ENCODE results near the gene XRCC1. TPM values are rescaled to one million over a fixed set of nuclear protein-coding genes. Genes with fewer than 3 reads are reported as not detected.

The XRCC1 gene
- total RNA-seq, 4 donors from 2014 or later = 29.6 to 38.8 (median 31.3) TPM

DNA sequence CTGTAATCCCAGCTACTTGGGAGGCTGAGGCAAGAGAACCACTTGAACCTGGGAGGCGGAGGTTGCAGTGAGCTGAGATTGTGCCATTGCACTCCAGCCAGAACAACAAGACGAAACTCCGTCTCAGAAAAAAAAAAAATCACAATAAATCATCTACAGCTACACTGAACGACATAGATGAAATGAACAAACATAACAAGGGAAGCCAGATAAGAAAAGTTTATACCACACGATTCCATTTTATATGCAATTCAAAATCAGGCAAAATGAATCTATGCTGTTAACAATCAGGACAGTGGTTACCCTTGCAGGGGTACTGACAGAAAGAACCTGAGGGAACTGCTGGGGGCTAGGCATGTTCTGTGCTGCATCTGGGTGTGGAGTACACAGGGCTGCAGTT lies 5.7 kb downstream of the XRCC1 start:
- TF ChIP-seq POLR2A (IDR thresholded peaks at IDR 0.05) = no peak
- no peak for TF ChIP-seq CTCF (IDR thresholded peaks at IDR 0.05)
- no peak overlapping the region for H3K27ac ChIP-seq
- H3K4me1 ChIP-seq = peaks cover 11 to 12% of the 10 kb centered on the region in 2 donors
- intact Hi-C loops (cut with DNase I) = loop anchor here (5.0 kb wide), 1 partner anchor 32 kb away; no protein-coding TSS in a partner anchor
- no peak overlapping the region for H3K4me3 ChIP-seq (replicated peaks in 1 of 3)
- DNase-seq = no peak
- no peaks in the 10 kb centered on the region for H3K27me3 ChIP-seq
- no peaks in the 10 kb centered on the region for H3K9me3 ChIP-seq
- 92 to 95% methylated on average over 5 of the region's 5 CpGs for WGBS, 2 donors
- H3K36me3 ChIP-seq = no peaks in the 10 kb centered on the region

- Histone ChIP-seq H3K4me3 (replicated peaks in 1 of 3) (no peak overlapping the region), H3K27ac (no peak overlapping the region), H3K36me3 (peaks cover 0 to 9% of the 10 kb centered on the region in 2 donors), H3K4me1 (no peaks in the 10 kb centered on the region), H3K27me3 (no peaks in the 10 kb centered on the region), H3K9me3 (no peaks in the 10 kb centered on the region)
- intact Hi-C loops (cut with DNase I) = no loop called here
- no peak for DNase-seq
- TF ChIP-seq POLR2A (IDR thresholded peaks at IDR 0.05) (no peak), CTCF (IDR thresholded peaks at IDR 0.05) (no peak)
- WGBS, 2 donors = 76 to 77% methylated on average over 9 of the region's 9 CpGs
Observed at GRCh38 chr19:43564800-43565199, 10.5 kb downstream of the XRCC1 start.

DNA sequence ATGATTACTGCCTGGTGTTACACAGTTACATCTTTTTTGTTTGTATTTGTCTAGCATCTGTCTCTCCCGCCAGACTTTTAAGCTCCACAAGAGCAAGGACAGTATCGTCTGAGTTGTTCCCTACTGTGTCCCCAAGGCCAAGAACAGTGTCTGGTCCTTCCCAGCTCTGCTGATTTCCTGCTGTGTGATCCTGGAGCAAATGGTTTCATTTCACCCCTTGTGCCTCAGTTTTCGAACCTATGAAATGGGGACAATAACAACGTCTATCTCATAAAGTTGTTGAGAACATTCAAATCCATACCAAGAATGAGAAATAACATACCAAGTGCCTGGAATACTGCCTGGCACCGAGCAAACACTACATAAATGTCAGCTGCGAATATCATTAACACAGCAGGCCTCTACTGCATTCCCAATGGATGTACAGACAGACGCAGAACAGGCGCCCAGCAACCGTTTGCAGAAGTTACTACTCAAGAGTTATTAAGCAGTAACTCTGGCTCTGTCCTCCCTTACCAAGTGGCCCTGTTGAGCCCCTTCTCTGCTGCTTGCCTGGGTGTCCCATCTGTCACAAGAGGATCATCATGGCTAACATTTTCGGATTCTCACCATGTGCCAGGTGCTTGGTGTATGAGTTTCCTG lies 11.4 kb downstream of the XRCC1 start:
- DNase-seq = no peak
- Histone ChIP-seq H3K9me3 (no peaks in the 10 kb centered on the region), H3K36me3 (peaks cover 0 to 13% of the 10 kb centered on the region in 2 donors), H3K27me3 (no peaks in the 10 kb centered on the region), H3K27ac (no peak overlapping the region), H3K4me3 (replicated peaks in 1 of 3) (no peak overlapping the region), H3K4me1 (no peaks in the 10 kb centered on the region)
- TF ChIP-seq POLR2A (IDR thresholded peaks at IDR 0.05) = no peak
- no peak for TF ChIP-seq CTCF (IDR thresholded peaks at IDR 0.05)
- intact Hi-C loops (cut with DNase I) = no loop called here
- WGBS, 2 donors = 91% methylated on average over 10 of the region's 10 CpGs

DNA sequence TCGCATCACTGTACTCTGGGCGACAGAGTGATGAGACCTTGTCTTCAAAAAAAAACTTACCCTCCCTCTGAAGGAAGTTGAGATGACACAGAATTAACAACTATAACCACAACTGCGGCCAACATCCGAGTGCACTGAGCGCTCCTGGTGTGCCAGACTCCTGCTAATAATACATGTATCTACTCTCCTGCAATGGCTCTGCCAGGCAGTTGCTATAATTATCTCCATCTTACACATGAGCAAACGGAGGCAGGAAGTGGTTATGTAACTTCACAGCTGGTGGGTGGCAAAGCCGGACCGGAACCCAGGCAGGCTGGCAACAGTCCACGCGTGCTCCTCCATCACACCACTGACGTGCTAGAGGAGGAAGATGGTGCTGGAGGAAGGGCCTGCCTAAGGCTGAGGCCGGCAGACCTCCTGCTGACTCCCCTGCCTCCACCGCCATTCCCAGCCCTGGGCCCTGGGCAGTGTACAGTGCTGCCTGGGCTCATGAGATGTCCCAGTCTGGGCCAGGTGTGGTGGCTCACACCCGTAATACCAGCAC lies 12.6 kb downstream of the XRCC1 start:
- TF ChIP-seq CTCF (IDR thresholded peaks at IDR 0.05) (no peak), POLR2A (IDR thresholded peaks at IDR 0.05) (no peak)
- intact Hi-C loops (cut with DNase I) = no loop called here

GRCh38 chr19:43562226-43562697 lies 13.1 kb downstream of the XRCC1 start:
- intact Hi-C loops (cut with DNase I) = no loop called here
- 86 to 92% methylated on average over 6 of the region's 6 CpGs for WGBS, 2 donors
- no peak for TF ChIP-seq POLR2A (IDR thresholded peaks at IDR 0.05)
- TF ChIP-seq CTCF (IDR thresholded peaks at IDR 0.05) = no peak
- Histone ChIP-seq H3K4me3 (replicated peaks in 1 of 3) (no peak overlapping the region), H3K27ac (peak overlapping the region in 2 of 3 donors; percentile 12 to 28), H3K9me3 (no peaks in the 10 kb centered on the region), H3K4me1 (no peaks in the 10 kb centered on the region), H3K36me3 (peaks cover 0 to 18% of the 10 kb centered on the region in 2 donors), H3K27me3 (no peaks in the 10 kb centered on the region)
- no peak for DNase-seq

More for the DNA sequence above, 12.6 kb downstream of the XRCC1 start:
- Histone ChIP-seq H3K9me3 (no peaks in the 10 kb centered on the region), H3K27ac (peak overlapping the region in 2 of 3 donors; percentile 12 to 28), H3K27me3 (no peaks in the 10 kb centered on the region), H3K4me1 (no peaks in the 10 kb centered on the region), H3K4me3 (replicated peaks in 1 of 3) (no peak overlapping the region), H3K36me3 (peaks cover 0 to 17% of the 10 kb centered on the region in 2 donors)
- 74 to 81% methylated on average over 13 to 14 of the region's 14 CpGs for WGBS, 2 donors
- peak; percentile 39 to 46 for DNase-seq

All from thyroid gland (tissue), 4 donors.